Ecto neural progenitor cell (in vitro differentiated cells): ENCODE data around the gene SH3RF3.

Experiments used
- DNase-seq: peaks from one replicate; pipeline ENCODE4 v3.0.0-alpha.2; 2018; ENCODE audit warnings: low spot score

The SH3RF3 gene

GRCh38 chr2:109243526-109244303 lies 114.7 kb downstream of the SH3RF3 start:
- DNase-seq: no peak

- no peak for DNase-seq
These were observed 115.2 kb downstream of the SH3RF3 start for GRCh38 chr2:109244304-109244582.

DNA sequence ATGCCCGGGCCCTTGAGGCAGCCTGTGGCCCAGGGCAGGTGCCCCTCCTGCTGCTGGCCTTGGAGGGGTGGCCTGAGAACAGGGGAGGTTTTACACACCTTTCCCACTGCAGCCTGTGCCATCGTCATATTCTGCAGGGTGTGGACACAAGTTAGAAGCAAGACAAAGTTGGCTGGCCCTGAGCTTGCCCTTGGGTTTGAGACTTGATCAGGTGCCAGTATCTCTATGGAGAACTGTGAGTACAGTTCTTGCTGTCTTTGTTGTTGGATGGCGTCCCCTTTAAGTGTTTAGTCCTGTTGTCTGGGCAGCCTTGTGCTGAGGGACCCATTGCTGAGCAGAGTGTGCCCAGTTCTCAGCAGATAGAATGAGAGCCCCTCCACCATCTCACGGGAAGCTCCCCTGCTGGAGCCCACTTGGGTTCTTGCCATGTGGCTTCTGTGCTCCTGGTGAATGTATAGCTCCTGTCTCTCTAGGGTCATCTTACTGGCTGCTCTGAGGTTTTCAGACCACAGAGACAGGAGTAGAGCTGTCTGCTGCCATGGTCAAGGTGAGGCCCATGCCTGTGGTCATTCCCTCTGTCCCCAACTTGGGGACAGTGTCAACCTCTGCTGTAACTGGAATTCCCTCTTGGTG lies 115.9 kb downstream of the SH3RF3 start:
- DNase-seq: no peak

DNA sequence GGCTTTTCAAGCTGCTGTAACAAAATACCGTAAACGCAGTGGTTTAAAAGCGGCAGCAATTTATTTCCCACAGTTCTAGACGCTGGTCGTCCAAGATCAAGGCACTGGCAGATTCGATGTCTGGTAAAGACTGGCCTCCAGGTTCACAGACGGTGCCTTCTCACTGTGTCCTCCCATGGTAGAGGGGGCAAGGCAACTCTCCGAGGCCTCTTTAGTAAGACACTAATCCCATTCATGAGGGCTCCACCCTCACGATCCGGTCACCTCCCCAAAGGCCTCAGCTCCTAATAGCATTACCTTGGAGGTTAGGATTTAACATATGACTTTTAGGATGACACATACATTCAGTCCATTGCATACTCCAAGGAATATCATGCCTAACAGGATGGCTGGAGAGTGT lies 117.2 kb downstream of the SH3RF3 start:
- no peak for DNase-seq

- no peak for DNase-seq
These were observed 117.6 kb downstream of the SH3RF3 start for GRCh38 chr2:109246616-109247015.

- DNase-seq: no peak
These were observed 118.3 kb downstream of the SH3RF3 start for GRCh38 chr2:109247340-109247739.

DNA sequence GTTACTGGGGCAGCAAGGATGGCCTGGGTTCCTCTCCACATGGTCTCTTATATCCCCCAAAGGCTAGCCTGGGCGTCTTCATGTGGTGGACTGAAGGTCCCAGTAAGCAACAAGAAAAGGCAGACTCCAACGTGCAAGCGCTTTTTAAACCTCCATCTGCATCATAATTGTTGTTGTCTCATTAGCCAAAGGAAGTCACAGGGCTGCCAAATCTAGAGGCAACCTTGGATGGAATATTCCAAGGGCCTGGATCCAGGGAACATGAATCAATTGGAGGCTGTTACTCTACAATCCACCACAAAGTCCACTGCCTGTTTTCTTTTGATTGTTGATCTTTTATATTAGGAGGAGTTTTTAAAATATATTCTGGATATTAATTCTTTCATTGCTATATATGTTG lies 118.8 kb downstream of the SH3RF3 start:
- no peak for DNase-seq

- DNase-seq: no peak
These were observed 119.6 kb downstream of the SH3RF3 start for GRCh38 chr2:109248590-109248989.

- no peak for DNase-seq
These were observed 124.2 kb downstream of the SH3RF3 start for GRCh38 chr2:109253217-109253616.

DNA sequence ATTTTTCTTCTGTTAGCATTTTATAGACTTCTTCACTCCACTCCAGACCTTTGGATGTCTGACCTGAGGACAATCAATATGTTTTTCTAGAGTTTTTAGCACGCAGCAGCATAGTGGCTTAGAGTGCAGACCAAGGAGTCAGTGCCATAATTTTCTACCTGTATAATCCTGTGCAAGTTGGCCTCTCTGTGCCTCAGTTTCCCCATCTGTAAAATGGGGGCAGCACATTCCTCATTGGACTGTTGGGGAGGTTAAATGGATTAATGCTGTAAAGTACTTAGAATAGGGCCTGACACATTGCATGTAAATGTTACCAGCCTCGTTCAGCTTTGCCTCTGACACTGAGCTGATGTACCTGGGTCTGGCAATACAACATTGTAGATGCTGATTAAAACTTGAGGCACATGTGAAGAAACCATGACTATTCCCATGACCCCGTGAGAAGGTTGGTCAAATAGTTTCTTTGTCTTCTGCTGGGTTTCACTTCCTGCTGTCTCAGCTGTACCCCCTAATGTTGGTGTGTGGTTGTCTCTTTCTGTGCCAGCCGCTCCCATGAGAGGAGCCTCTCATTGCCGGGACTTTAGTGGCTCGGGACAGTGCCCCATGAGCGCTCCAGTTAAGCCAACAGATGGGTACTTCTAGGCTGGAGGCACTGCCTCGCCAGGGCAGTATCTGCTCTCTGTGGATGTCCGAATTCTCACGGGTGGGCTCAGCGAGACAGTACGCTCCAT lies 125.3 kb downstream of the SH3RF3 start:
- no peak for DNase-seq

DNA sequence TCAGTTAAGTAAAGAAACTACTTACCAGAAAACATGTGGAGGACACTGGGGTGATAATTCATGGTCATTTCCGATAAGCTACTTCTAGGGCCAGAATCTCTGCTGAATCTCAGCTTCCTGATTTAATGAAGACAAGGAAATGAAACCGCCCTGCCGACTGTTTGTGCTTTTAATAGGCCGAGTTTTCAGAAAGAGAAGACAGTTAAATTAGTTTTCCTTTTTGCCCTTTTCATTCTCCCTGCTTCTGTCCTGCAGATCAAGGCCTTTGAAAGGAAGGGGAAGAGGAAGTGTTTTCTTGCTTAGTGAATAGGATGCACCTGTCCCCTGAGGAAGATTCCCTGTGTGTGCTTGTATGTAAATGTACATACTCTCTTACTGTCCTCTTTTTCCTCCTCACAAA lies 126.6 kb downstream of the SH3RF3 start:
- DNase-seq: no peak

- DNase-seq: no peak
These were observed 127.1 kb downstream of the SH3RF3 start for GRCh38 chr2:109256111-109256510.

GRCh38 chr2:109256921-109257320 lies 127.9 kb downstream of the SH3RF3 start:
- no peak for DNase-seq

DNA sequence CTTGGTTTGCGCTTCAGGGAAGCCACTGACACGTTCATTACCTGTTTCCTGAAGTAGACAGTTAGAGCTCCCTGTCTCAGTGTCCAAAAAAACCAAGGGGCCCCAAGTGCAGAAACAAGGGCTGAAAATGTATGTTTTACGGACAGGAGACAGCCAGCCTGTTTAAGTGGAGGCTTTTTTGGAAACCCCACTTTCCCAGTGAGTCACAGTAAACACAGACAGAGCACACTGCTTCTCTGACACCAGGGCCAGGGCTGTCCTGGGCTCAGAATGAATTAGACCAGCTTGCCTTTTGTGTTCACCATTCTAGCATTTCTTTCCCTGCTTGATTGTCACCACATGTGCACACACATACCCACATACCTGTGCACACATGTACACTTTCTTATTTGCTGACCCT lies 128.6 kb downstream of the SH3RF3 start:
- no peak for DNase-seq

DNA sequence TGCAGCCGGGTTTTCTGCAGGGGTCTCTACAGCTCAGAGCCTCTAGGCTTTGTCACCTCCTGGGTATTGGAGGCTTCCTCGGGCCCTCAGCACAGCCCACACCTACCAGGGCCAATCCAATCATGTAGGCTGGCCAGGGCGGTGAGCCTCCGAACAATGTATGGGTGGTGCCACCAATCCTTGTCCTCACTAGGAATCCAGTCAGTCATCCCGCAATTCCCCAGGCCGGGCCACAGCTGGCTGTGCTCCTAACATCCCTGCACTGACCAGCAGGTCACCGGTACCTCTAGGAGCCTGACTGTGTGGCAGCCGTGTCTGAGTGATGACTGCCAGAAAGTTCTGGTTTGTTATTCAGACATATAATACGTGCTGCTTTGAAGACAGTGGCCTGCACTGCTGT lies 129.4 kb downstream of the SH3RF3 start:
- no peak for DNase-seq

DNA sequence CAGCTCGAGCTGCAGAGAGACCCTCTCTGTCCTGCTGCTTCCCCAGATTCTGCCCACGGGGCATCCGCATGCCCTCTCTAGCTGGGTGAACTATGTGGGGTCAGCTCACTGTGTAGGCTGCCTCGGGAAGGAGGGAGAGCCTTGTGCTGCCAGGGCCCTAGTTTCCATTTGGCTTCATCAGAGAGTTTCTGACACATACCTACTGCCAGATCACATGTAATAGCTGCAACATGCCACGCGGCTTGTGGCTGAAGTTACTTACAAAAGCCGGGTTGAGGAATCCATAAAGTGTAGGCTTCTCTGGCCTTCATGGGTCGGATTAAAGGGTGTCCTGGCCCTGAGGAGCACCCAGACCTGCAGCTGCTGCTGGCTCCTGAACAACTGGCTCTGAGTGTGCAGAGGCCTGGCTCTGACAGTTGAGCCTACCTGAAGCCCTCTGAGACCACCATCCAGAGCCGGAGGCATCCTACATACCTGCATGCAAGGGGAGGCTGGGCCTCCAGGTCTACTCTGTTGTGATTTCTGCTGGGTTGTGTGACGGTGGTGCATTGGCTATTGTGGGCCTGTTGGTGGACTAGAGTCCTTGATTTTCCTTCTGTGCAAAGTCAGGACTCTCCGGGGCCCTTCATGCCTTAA lies 130.0 kb downstream of the SH3RF3 start:
- DNase-seq: no peak

GRCh38 chr2:109259671-109260070 lies 130.7 kb downstream of the SH3RF3 start:
- DNase-seq: no peak

- no peak for DNase-seq
These were observed 131.3 kb downstream of the SH3RF3 start for GRCh38 chr2:109260116-109260855.

GRCh38 chr2:109260886-109261700 lies 132.1 kb downstream of the SH3RF3 start:
- no peak for DNase-seq

- DNase-seq: no peak
These were observed 133.1 kb downstream of the SH3RF3 start for GRCh38 chr2:109261906-109262631.
